ENCODE data around the gene SH2D5.

Gene SH2D5

DNA sequence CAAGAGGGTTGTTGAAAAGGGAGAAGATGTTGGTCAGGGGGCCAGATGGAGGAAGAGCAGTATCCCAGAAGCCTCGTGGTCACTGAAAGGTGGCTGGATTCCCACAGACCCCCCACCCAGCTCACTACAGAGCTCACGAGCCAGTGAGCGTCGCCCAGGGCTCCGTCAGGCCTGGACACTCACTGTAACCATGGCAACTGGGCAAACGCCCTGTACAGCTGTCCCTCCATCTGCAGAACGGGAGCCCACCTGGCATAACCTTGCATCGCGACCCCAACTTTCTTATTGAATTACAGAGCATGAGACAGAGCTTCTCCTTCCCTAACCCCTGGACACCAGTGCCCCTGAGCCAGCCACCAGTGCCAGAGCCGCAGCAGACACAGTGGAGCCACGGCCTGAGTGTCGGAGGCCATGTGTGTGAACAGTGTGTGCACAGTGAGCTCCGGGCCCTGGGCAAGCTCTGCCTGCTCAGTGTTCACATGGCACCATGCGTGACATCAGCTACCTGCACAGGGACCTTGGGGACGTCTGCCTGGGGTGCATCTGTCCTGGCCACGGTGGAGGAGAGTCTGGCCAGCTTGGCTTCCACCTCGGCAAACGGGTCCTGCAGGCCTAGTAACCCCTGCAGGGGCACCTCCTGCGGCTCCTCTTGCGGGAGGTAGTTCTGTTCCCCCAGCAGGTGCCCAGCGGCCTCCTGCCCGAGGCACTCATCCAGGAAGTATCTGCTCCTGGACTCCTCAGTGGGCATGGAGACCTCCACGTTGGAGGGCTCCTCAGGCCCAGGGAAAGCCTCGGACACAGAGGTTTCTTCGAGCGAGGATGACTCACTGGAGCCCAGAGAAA is 45.4 kb downstream of the SH2D5 start:
- peaks cover 9% of the 10 kb centered on the region; the same call in 1 of the 2 replicates for H3K36me3 ChIP-seq (ENCODE audit: control insufficient read depth, insufficient read depth, low read length)
- no peak overlapping the region for H3K27ac ChIP-seq (ENCODE audit: low read depth, low read length)
- H3K27me3 ChIP-seq (ENCODE audit: control insufficient read depth, insufficient read depth, low read length): no peaks in the 10 kb centered on the region

DNA sequence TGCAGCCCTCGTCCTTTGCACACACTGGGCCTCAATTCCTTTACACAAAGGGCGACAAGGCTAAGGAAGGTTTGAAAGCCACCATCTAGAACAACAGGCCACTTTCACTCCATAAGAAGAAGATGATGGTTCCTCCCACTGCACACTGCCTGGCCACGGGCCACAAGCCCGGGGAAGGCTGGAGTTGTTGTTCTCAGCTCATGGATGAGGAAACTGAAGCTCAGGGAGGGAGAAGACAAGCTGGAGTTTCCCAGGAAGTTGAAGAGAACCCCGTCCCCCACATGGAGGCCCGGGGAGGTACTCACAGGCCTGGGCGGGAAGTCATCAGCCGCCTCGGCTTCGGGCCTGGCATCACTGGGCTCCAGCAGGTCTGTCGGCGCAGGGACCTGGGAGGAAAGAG is 46.8 kb downstream of the SH2D5 start:
- Histone ChIP-seq H3K4me3 (ENCODE audit: low read depth, low read length) (no peak overlapping the region), H3K9me3 (ENCODE audit: control insufficient read depth, insufficient read depth, low read depth, low read length) (no peaks in the 10 kb centered on the region), H3K4me1 (ENCODE audit: control insufficient read depth, insufficient read depth, low read length) (no peaks in the 10 kb centered on the region; the same call in 1 of the 2 replicates), H3K36me3 (ENCODE audit: control insufficient read depth, insufficient read depth, low read length) (peaks cover 13% of the 10 kb centered on the region; the same call in 1 of the 2 replicates), H3K9ac (ENCODE audit: low read length) (no peak overlapping the region), H3K27ac (ENCODE audit: low read depth, low read length) (no peak overlapping the region), H3K27me3 (ENCODE audit: control insufficient read depth, insufficient read depth, low read length) (no peaks in the 10 kb centered on the region)

More for the DNA sequence above, 45.4 kb downstream of the SH2D5 start:
- Histone ChIP-seq H3K9me3 (ENCODE audit: control insufficient read depth, insufficient read depth, low read depth, low read length) (no peaks in the 10 kb centered on the region), H3K9ac (ENCODE audit: low read length) (no peak overlapping the region), H3K4me1 (ENCODE audit: control insufficient read depth, insufficient read depth, low read length) (no peaks in the 10 kb centered on the region; the same call in 1 of the 2 replicates), H3K4me3 (ENCODE audit: low read depth, low read length) (no peak overlapping the region)

DNA sequence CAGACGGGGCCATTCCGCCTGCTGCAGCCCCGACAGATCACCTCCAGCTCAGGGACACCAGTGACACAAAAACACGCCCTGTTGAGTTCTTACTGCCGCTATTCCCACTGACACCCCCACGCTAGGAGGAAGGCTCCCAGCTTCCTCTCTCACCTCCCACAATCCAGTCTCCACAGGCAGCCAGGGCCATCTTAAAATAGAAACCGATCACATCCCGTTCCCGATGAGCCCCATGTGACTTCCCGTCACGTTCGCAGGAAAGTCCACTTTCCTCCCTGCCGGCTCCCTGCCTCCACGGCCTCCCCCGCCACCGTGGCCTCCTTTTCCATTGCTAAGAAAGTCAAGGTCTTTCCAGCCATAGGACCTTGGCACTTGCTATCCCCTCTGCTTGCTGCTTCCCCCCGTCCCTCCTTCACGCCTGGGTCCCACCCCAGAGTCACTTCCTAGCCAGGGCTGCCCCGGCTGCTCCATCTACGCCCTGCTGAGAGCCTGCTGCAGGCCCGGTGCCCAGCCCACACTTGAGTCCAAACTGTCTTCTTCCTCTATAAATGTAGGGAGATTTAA is 47.3 kb downstream of the SH2D5 start:
- Histone ChIP-seq H3K36me3 (ENCODE audit: control insufficient read depth, insufficient read depth, low read length) (peaks cover 13% of the 10 kb centered on the region; the same call in 1 of the 2 replicates), H3K9me3 (ENCODE audit: control insufficient read depth, insufficient read depth, low read depth, low read length) (no peaks in the 10 kb centered on the region), H3K4me1 (ENCODE audit: control insufficient read depth, insufficient read depth, low read length) (no peaks in the 10 kb centered on the region; the same call in 1 of the 2 replicates)

DNA sequence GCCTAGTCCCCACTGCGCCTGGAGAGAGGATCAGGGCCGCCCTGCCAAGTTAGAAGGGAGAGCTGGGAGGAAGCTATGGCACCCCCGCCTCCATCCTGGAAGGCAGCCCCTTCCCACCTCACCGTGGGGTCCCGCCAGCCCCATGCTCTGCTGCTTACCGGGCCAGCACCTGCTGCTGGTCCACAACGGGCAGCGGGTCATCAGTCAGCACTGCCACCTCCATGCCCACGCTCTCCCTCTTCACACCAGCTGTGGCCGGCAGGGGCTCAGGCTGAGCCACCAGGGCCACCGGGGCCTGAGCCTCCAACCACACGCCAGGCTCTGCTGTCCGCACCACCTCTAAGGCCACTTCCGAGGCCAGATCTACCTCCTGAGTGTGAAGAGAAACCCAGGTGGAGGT is 47.9 kb downstream of the SH2D5 start:
- Histone ChIP-seq H3K27ac (ENCODE audit: low read depth, low read length) (no peak overlapping the region), H3K4me3 (ENCODE audit: low read depth, low read length) (no peak overlapping the region), H3K9ac (ENCODE audit: low read length) (no peak overlapping the region), H3K9me3 (ENCODE audit: control insufficient read depth, insufficient read depth, low read depth, low read length) (no peaks in the 10 kb centered on the region), H3K36me3 (ENCODE audit: control insufficient read depth, insufficient read depth, low read length) (peaks cover 8% of the 10 kb centered on the region; the same call in 1 of the 2 replicates), H3K27me3 (ENCODE audit: control insufficient read depth, insufficient read depth, low read length) (no peaks in the 10 kb centered on the region), H3K4me1 (ENCODE audit: control insufficient read depth, insufficient read depth, low read length) (no peaks in the 10 kb centered on the region; the same call in 1 of the 2 replicates)

More for the DNA sequence above, 47.3 kb downstream of the SH2D5 start:
- no peaks in the 10 kb centered on the region for H3K27me3 ChIP-seq (ENCODE audit: control insufficient read depth, insufficient read depth, low read length)
- H3K4me3 ChIP-seq (ENCODE audit: low read depth, low read length): no peak overlapping the region
- no peak overlapping the region for H3K27ac ChIP-seq (ENCODE audit: low read depth, low read length)
- H3K9ac ChIP-seq (ENCODE audit: low read length): no peak overlapping the region

DNA sequence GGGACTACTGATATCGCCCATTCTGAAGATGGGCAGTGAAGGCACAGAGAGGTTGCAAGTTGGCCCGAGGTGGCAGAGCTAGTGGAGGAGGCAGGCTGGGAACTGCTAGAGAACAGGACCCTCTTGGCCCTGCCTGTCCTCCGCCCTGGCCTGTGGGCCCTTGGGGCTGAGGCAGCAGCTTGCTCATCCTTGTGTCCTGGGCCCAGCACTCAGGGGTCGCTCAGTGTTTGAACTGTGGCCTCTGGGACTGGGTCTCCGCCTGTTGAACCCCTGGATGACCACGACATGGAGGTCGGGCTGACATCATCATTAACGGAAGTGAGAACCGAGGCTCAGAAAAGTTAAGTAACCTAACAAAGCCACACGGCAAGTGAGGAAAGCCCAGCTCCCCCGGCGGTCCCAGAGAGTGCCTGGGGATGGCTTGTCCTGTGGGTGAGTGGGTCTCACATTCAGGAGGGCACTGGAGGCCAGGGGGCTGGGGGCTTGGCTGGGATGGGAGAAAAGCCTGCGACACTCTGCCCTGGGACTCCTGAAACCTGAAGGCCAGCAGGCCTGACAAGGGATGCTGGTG is 48.4 kb downstream of the SH2D5 start:
- H3K27ac ChIP-seq (ENCODE audit: low read depth, low read length): no peak overlapping the region
- H3K36me3 ChIP-seq (ENCODE audit: control insufficient read depth, insufficient read depth, low read length): peaks cover 8% of the 10 kb centered on the region; the same call in 1 of the 2 replicates
- no peaks in the 10 kb centered on the region for H3K27me3 ChIP-seq (ENCODE audit: control insufficient read depth, insufficient read depth, low read length)
- H3K4me3 ChIP-seq (ENCODE audit: low read depth, low read length): no peak overlapping the region
- H3K4me1 ChIP-seq (ENCODE audit: control insufficient read depth, insufficient read depth, low read length): no peaks in the 10 kb centered on the region; the same call in 1 of the 2 replicates
- no peaks in the 10 kb centered on the region for H3K9me3 ChIP-seq (ENCODE audit: control insufficient read depth, insufficient read depth, low read depth, low read length)
- H3K9ac ChIP-seq (ENCODE audit: low read length): no peak overlapping the region

DNA sequence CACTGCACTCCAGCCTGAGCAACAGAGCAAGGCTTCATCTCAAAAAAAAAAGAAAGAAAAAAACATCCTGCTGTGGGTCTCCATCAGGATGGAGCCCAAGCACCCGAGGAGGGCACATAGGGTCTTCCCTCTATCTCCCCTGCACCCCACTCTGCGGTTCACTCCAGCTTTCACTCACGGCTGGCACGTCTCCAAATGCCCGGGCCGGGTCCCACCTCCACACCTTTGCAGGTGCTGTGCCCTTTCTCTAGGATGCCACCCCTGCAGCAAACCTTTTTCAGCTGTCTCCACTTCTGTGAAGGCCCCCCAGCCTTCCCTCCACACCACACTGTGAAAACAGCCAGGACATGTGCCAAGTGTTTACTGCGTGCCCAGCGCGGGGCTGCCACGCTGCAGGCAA is 48.9 kb downstream of the SH2D5 start:
- Histone ChIP-seq H3K36me3 (ENCODE audit: control insufficient read depth, insufficient read depth, low read length) (peaks cover 8% of the 10 kb centered on the region; the same call in 1 of the 2 replicates), H3K9ac (ENCODE audit: low read length) (no peak overlapping the region), H3K4me1 (ENCODE audit: control insufficient read depth, insufficient read depth, low read length) (no peaks in the 10 kb centered on the region; the same call in 1 of the 2 replicates), H3K9me3 (ENCODE audit: control insufficient read depth, insufficient read depth, low read depth, low read length) (no peaks in the 10 kb centered on the region), H3K4me3 (ENCODE audit: low read depth, low read length) (no peak overlapping the region), H3K27me3 (ENCODE audit: control insufficient read depth, insufficient read depth, low read length) (no peaks in the 10 kb centered on the region), H3K27ac (ENCODE audit: low read depth, low read length) (no peak overlapping the region)

DNA sequence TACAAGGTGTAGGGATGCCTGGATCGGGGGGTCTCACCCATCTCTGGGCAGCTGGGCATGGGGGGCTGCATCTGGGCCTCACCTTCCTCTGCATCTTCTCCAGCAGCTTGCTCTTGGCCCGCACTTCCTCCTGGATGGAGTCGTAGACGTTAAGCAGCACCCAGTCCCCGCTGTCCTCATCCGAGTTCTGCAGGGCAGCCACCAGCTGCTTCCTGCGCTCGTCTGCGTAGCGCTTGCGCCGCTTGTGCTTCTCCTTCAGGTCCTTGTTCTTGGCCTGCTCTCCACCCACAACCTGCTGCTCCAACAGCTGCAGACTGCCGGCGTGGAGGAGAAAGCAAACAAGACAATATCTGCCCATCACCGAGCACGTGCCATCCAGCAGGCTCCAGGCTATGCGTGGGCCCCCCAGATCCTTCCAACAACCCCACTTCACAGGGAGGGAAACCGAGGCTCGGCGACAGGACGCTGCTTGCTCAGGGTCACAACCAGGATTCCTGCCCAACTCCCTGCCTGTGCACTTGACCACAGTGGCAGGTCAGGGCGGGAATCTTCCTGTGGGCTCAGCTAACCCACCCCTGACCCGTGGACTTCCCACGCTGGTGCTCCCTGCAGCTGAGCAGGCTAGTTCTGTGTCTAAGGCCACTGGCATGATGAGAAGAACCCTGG is 49.8 kb downstream of the SH2D5 start:
- Histone ChIP-seq H3K9ac (ENCODE audit: low read length) (no peak overlapping the region), H3K27me3 (ENCODE audit: control insufficient read depth, insufficient read depth, low read length) (no peaks in the 10 kb centered on the region), H3K4me3 (ENCODE audit: low read depth, low read length) (no peak overlapping the region), H3K27ac (ENCODE audit: low read depth, low read length) (no peak overlapping the region), H3K36me3 (ENCODE audit: control insufficient read depth, insufficient read depth, low read length) (peaks cover 10% of the 10 kb centered on the region; the same call in 1 of the 2 replicates), H3K4me1 (ENCODE audit: control insufficient read depth, insufficient read depth, low read length) (no peaks in the 10 kb centered on the region; the same call in 1 of the 2 replicates), H3K9me3 (ENCODE audit: control insufficient read depth, insufficient read depth, low read depth, low read length) (no peaks in the 10 kb centered on the region)

DNA sequence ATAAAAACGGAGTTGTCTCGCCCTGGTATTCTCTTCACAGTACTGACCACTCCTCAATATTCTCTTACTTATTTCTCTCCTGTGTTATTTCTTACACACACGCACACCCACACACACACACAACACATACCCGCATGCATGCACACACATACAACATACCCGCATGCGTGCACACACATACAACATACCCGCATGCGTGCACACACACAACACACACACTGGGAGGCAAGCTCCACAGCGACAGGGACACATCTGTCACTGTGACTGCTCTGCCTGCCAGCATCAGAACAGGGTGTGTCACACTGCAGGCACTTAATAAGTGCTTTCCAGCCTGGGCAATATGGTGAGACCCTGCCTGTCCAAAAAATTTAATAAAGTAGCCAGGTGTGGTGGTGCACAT is 50.5 kb downstream of the SH2D5 start:
- Histone ChIP-seq H3K36me3 (ENCODE audit: control insufficient read depth, insufficient read depth, low read length) (peaks cover 11% of the 10 kb centered on the region; the same call in 1 of the 2 replicates), H3K9me3 (ENCODE audit: control insufficient read depth, insufficient read depth, low read depth, low read length) (no peaks in the 10 kb centered on the region), H3K27ac (ENCODE audit: low read depth, low read length) (no peak overlapping the region), H3K9ac (ENCODE audit: low read length) (no peak overlapping the region), H3K27me3 (ENCODE audit: control insufficient read depth, insufficient read depth, low read length) (no peaks in the 10 kb centered on the region), H3K4me3 (ENCODE audit: low read depth, low read length) (no peak overlapping the region), H3K4me1 (ENCODE audit: control insufficient read depth, insufficient read depth, low read length) (no peaks in the 10 kb centered on the region; the same call in 1 of the 2 replicates)

DNA sequence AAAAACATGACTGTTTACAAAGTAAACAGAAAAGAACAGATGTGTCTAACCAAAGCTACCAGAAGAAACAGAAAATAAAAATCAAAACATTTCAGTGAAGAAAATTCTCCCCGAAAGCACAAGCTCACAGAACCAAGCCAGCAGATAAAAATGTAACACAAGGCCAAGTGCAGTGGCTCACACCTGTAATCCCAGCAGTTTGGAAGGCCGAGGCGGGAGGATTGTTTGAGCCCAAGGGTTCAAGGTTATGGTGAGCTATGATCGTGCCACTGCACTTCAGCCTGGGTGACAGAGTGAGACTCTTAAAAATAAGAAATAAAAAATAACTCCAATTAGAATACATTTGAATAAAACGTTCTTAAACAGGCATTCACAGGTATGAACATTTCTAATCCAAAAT is 52.2 kb downstream of the SH2D5 start:
- Histone ChIP-seq H3K4me1 (ENCODE audit: control insufficient read depth, insufficient read depth, low read length) (no peaks in the 10 kb centered on the region; the same call in 1 of the 2 replicates), H3K36me3 (ENCODE audit: control insufficient read depth, insufficient read depth, low read length) (peaks cover 11% of the 10 kb centered on the region; the same call in 1 of the 2 replicates), H3K27ac (ENCODE audit: low read depth, low read length) (no peak overlapping the region), H3K9ac (ENCODE audit: low read length) (no peak overlapping the region), H3K27me3 (ENCODE audit: control insufficient read depth, insufficient read depth, low read length) (no peaks in the 10 kb centered on the region), H3K4me3 (ENCODE audit: low read depth, low read length) (no peak overlapping the region), H3K9me3 (ENCODE audit: control insufficient read depth, insufficient read depth, low read depth, low read length) (no peaks in the 10 kb centered on the region)

DNA sequence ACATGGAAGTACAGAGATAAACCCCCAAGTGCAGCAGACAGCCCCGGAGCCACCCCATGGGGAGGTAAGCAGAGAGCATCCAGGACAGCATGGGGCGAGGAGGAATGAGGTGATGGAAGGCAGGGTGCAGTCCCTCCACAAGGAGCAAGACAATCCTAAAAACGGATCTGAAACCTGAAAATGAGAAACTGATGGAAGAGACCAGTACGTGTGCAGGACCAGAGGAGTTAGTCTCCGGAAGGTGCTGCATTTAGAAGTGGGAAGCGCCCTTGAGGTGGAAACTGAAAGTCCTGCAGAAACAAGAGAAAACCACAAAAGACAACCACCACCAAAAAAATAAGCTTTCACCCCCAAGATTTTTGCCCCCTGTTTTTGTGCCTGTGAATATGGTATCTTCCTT is 53.9 kb downstream of the SH2D5 start:
- no peaks in the 10 kb centered on the region for H3K4me1 ChIP-seq (ENCODE audit: control insufficient read depth, insufficient read depth, low read length)
- no peak overlapping the region for H3K9ac ChIP-seq (ENCODE audit: low read length)
- no peaks in the 10 kb centered on the region for H3K27me3 ChIP-seq (ENCODE audit: control insufficient read depth, insufficient read depth, low read length)
- H3K4me3 ChIP-seq (ENCODE audit: low read depth, low read length): no peak overlapping the region
- H3K9me3 ChIP-seq (ENCODE audit: control insufficient read depth, insufficient read depth, low read depth, low read length): no peaks in the 10 kb centered on the region
- H3K27ac ChIP-seq (ENCODE audit: low read depth, low read length): no peak overlapping the region
- peaks cover 11% of the 10 kb centered on the region; the same call in 1 of the 2 replicates for H3K36me3 ChIP-seq (ENCODE audit: control insufficient read depth, insufficient read depth, low read length)

Data from HUES6 (cell line).